Memory B cell (primary cell): ENCODE measurements around the gene ENOSF1.
"Not testable (repeated sequence)": the region's sequence is repeated elsewhere in the genome, so short reads cannot be mapped to it uniquely, and the experiment has no call there.

Experiments used
- ATAC-seq: fragments of 150-1000 bp; cut with Tn5 transposase; 2 replicates; pipeline ENCODE4 v1.10.0; 2021; ENCODE audit warnings: low read depth, mild to moderate bottlenecking, moderate library complexity
- DNase-seq, 2 donors: peaks; one replicate each; pipeline ENCODE4 v3.0.0; 2022; ENCODE audit warnings: low spot score in 2 of 2
- H3K27ac Mint-ChIP-seq: one replicate; pipeline ENCODE4 v1.8.0; 2022; ENCODE audit warnings: mild to moderate bottlenecking, moderate library complexity, mixed read lengths
- H3K27me3 Mint-ChIP-seq: one replicate; pipeline ENCODE4 v1.8.0; 2022; ENCODE audit warnings: mixed read lengths
- H3K36me3 Mint-ChIP-seq: one replicate; pipeline ENCODE4 v1.8.0; 2022; ENCODE audit warnings: mild to moderate bottlenecking, mixed read lengths
- H3K4me1 Mint-ChIP-seq: one replicate; pipeline ENCODE4 v1.8.0; 2022; ENCODE audit warnings: mixed read lengths
- H3K4me3 Mint-ChIP-seq: one replicate; pipeline ENCODE4 v1.8.0; 2022; ENCODE audit warnings: mild to moderate bottlenecking, moderate library complexity, mixed read lengths
- H3K9me3 Mint-ChIP-seq: one replicate; pipeline ENCODE4 v1.8.0; 2022; ENCODE audit warnings: mixed read lengths

Gene ENOSF1

DNA sequence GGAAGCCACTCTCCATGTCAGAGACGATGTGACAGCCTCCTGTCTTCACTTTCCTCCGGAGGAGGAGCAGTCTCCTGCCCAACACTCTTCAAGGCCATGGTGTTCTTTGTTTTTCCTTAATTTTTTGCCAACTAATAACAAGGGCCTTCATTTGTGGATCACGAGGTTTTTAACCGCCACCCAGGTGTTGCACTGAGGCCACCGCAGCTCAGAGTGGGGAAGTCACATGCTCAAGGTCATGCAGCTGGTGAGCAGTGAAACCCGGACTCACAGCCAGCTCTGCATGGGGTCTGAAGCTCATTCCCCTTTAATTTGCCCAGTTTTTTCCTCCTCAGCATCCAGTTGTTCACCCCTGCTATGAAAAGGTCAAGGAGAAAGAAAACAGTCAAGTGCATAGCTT is 19.6 kb downstream of the ENOSF1 start:
- Mint-ChIP-seq H3K9me3 (no peaks in the 10 kb centered on the region), H3K27me3 (no peaks in the 10 kb centered on the region)

DNA sequence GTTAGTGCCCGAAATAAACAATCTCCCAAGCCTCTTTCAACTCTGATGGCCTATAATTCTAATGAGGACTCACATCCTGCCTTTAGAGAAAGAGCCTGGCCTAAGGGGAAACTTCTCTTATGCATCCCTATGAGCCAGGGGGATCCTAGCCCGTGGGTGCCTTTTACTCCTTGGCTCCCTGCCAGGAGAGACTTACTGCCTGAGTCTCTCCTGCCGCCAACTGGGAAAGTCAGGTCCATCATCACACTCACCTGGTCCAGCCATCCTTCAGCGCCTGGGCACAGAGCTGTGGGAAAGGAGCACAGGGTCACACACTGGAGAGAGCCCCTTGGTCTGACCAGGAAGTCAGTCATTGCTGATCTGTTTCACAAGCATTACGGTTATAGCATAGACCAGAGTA is 24.1 kb downstream of the ENOSF1 start:
- DNase-seq (no peak), ATAC-seq (no peak)
- Mint-ChIP-seq H3K36me3 (peaks cover 2% of the 10 kb centered on the region), H3K9me3 (no peaks in the 10 kb centered on the region), H3K27ac (no peak overlapping the region), H3K4me3 (no peak overlapping the region), H3K27me3 (no peaks in the 10 kb centered on the region), H3K4me1 (no peaks in the 10 kb centered on the region)

More for the DNA sequence above, 19.6 kb downstream of the ENOSF1 start:
- no peak overlapping the region for H3K27ac Mint-ChIP-seq
- ATAC-seq, result no peak
- H3K4me3 Mint-ChIP-seq, result no peak overlapping the region
- no peak for DNase-seq
- peaks cover 6% of the 10 kb centered on the region for H3K36me3 Mint-ChIP-seq
- peaks cover 2% of the 10 kb centered on the region for H3K4me1 Mint-ChIP-seq

DNA sequence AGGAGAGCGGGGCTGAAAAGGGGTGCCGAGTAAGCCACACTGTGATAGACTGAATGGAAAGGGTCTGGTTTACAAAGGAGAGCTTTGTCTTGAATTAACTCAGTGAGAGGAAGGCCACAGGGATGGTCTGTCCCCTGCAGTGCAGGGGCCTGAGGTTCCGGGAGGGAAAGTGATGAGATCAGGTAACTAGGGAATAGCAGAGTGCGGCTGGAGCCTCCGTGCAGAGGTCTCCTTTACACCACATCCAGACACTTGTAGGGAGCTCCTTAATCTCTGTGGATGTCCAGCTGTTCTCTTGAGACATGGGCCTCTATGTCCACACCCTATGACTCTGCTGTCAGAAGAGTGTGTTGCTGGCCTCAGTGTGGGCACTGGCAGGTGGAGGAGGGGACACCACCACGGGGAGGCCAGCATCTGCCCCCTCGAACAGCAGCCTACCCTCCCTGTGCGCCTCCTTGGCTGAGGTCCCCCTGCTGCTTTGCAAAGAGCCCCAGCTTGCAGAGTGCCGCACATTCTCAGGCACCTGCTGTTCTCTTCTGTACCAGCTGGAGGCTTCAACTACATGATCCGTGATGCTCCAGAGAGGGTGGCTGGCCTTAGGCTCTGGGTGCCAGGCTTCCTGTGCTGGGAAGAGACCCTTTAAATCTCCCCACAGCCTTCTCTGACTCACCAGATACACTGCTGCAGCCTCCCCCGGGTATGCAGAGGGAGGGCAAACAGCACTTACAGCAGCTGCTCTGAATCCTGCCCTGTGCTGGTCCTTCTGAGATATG is 25.9 kb downstream of the ENOSF1 start:
- DNase-seq, result no peak
- H3K9me3 Mint-ChIP-seq, result no peaks in the 10 kb centered on the region
- H3K27me3 Mint-ChIP-seq, result no peaks in the 10 kb centered on the region
- H3K4me3 Mint-ChIP-seq, result no peak overlapping the region
- no peaks in the 10 kb centered on the region for H3K4me1 Mint-ChIP-seq
- no peak for ATAC-seq
- peaks cover 5% of the 10 kb centered on the region for H3K36me3 Mint-ChIP-seq
- H3K27ac Mint-ChIP-seq, result no peak overlapping the region

DNA sequence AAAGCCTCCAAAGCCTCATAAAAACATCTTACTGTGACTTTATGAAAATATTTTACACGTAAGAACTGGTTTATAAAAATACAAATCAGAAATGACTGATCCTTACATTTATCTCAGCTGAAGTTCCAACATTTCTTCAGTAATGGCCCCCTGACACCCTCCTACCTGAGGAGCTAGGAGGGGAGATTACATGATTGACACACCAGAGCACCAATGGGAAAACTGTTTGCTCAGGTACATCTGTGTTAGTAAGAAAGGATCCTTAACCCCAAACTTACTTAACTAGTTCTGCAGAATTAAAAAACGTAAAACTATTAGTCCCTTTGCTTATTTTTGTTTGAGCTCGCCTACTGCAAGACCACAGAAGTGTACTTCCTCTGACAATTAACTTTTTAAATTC is 27.0 kb downstream of the ENOSF1 start:
- H3K36me3 Mint-ChIP-seq, result peaks cover 5% of the 10 kb centered on the region
- no peaks in the 10 kb centered on the region for H3K9me3 Mint-ChIP-seq
- DNase-seq, result no peak
- H3K27me3 Mint-ChIP-seq, result no peaks in the 10 kb centered on the region
- no peak for ATAC-seq
- no peak overlapping the region for H3K27ac Mint-ChIP-seq
- no peak overlapping the region for H3K4me3 Mint-ChIP-seq
- H3K4me1 Mint-ChIP-seq, result no peaks in the 10 kb centered on the region

- no peak for DNase-seq
- Mint-ChIP-seq H3K36me3 (peaks cover 5% of the 10 kb centered on the region), H3K4me1 (no peaks in the 10 kb centered on the region)
These were observed 28.9 kb downstream of the ENOSF1 start for GRCh38 chr18:683531-683930.

GRCh38 chr18:682833-683232 is 29.6 kb downstream of the ENOSF1 start:
- ATAC-seq, result no peak
- H3K36me3 Mint-ChIP-seq, result peaks cover 5% of the 10 kb centered on the region
- H3K27ac Mint-ChIP-seq, result no peak overlapping the region
- no peaks in the 10 kb centered on the region for H3K4me1 Mint-ChIP-seq
- no peak overlapping the region for H3K4me3 Mint-ChIP-seq
- DNase-seq, result no peak
- no peaks in the 10 kb centered on the region for H3K27me3 Mint-ChIP-seq
- no peaks in the 10 kb centered on the region for H3K9me3 Mint-ChIP-seq

More at GRCh38 chr18:683531-683930, 28.9 kb downstream of the ENOSF1 start:
- Mint-ChIP-seq H3K27ac (no peak overlapping the region), H3K4me3 (no peak overlapping the region), H3K9me3 (no peaks in the 10 kb centered on the region), H3K27me3 (no peaks in the 10 kb centered on the region)
- ATAC-seq, result no peak

DNA sequence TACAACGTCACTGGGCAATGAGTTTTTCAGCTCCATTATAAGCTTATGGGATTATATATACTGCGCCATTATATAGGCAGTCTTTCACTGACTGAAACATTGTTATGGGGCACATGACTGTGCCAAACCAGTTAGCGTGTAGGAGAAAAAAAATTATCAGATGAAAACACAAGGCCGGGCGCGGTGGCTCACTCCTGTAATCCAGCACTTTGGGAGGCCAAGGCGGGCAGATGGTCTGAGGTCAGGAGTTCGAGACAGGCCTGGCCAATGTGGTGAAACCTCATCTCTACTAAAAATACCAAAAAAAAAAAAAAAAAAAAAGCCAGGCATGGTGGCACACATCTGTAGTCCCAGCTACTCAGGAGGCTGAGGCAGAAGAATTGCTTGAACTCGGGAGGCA is 30.0 kb downstream of the ENOSF1 start:
- ATAC-seq, result not testable (repeated sequence)

GRCh38 chr18:681985-682384 is 30.4 kb downstream of the ENOSF1 start:
- no peak overlapping the region for H3K27ac Mint-ChIP-seq
- no peaks in the 10 kb centered on the region for H3K9me3 Mint-ChIP-seq
- no peaks in the 10 kb centered on the region for H3K27me3 Mint-ChIP-seq
- DNase-seq (no peak), ATAC-seq (no peak)
- peaks cover 5% of the 10 kb centered on the region for H3K36me3 Mint-ChIP-seq
- H3K4me3 Mint-ChIP-seq, result no peak overlapping the region
- H3K4me1 Mint-ChIP-seq, result no peaks in the 10 kb centered on the region

More for the DNA sequence above, 30.0 kb downstream of the ENOSF1 start:
- not testable (repeated sequence) for DNase-seq, H3K4me3 Mint-ChIP-seq, H3K4me1 Mint-ChIP-seq, H3K36me3 Mint-ChIP-seq, H3K27me3 Mint-ChIP-seq, H3K9me3 Mint-ChIP-seq, H3K27ac Mint-ChIP-seq

DNA sequence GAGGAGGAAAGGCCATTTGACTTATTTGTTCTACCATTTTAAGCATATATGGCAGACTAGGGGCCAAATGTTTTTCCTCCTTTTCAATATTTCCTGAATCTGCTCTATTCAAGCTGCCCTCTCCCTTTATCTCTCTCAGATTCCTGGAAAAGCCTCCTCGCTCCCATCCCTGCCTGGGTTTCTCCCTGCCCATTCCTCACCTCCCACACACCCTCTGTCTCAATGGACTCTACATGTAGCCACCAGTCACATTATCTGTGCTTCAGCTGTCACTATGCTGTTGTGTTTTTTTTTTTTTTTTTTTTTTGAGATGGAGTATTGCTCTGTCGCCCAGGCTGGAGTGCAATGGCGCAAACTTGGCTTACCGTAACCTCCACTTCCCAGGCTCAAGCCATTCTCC is 32.0 kb downstream of the ENOSF1 start:
- Mint-ChIP-seq H3K9me3 (no peaks in the 10 kb centered on the region), H3K4me3 (no peak overlapping the region), H3K27ac (no peak overlapping the region), H3K27me3 (no peaks in the 10 kb centered on the region), H3K36me3 (peaks cover 5% of the 10 kb centered on the region), H3K4me1 (no peaks in the 10 kb centered on the region)
- DNase-seq (no peak), ATAC-seq (no peak)

- ATAC-seq (no peak), DNase-seq (no peak)
- no peaks in the 10 kb centered on the region for H3K9me3 Mint-ChIP-seq
- no peaks in the 10 kb centered on the region for H3K27me3 Mint-ChIP-seq
- peaks cover 5% of the 10 kb centered on the region for H3K36me3 Mint-ChIP-seq
- H3K27ac Mint-ChIP-seq, result no peak overlapping the region
- no peaks in the 10 kb centered on the region for H3K4me1 Mint-ChIP-seq
- H3K4me3 Mint-ChIP-seq, result no peak overlapping the region
These were observed 32.9 kb downstream of the ENOSF1 start for GRCh38 chr18:679516-679915.

GRCh38 chr18:678482-679182 is 33.8 kb downstream of the ENOSF1 start:
- H3K4me1 Mint-ChIP-seq, result no peaks in the 10 kb centered on the region
- peaks cover 5% of the 10 kb centered on the region for H3K36me3 Mint-ChIP-seq
- no peak overlapping the region for H3K4me3 Mint-ChIP-seq
- H3K27me3 Mint-ChIP-seq, result no peaks in the 10 kb centered on the region
- no peak overlapping the region for H3K27ac Mint-ChIP-seq
- ATAC-seq, result no peak
- no peak for DNase-seq
- no peaks in the 10 kb centered on the region for H3K9me3 Mint-ChIP-seq

GRCh38 chr18:677951-678381 is 34.5 kb downstream of the ENOSF1 start:
- DNase-seq (no peak), ATAC-seq (no peak)
- H3K4me3 Mint-ChIP-seq, result no peak overlapping the region
- H3K4me1 Mint-ChIP-seq, result no peaks in the 10 kb centered on the region
- no peaks in the 10 kb centered on the region for H3K9me3 Mint-ChIP-seq
- peaks cover 5% of the 10 kb centered on the region for H3K36me3 Mint-ChIP-seq
- H3K27me3 Mint-ChIP-seq, result no peaks in the 10 kb centered on the region
- no peak overlapping the region for H3K27ac Mint-ChIP-seq

GRCh38 chr18:677145-677544 is 35.3 kb downstream of the ENOSF1 start:
- ATAC-seq (no peak), DNase-seq (no peak)
- Mint-ChIP-seq H3K36me3 (peaks cover 7% of the 10 kb centered on the region), H3K27ac (no peak overlapping the region), H3K27me3 (no peaks in the 10 kb centered on the region), H3K4me3 (no peak overlapping the region), H3K4me1 (no peaks in the 10 kb centered on the region), H3K9me3 (no peaks in the 10 kb centered on the region)

- no peak for ATAC-seq
- Mint-ChIP-seq H3K36me3 (peaks cover 6% of the 10 kb centered on the region), H3K9me3 (no peaks in the 10 kb centered on the region), H3K4me1 (no peaks in the 10 kb centered on the region), H3K4me3 (no peak overlapping the region), H3K27me3 (no peaks in the 10 kb centered on the region), H3K27ac (no peak overlapping the region)
- no peak for DNase-seq
These were observed 35.7 kb downstream of the ENOSF1 start for GRCh38 chr18:676736-677135.

DNA sequence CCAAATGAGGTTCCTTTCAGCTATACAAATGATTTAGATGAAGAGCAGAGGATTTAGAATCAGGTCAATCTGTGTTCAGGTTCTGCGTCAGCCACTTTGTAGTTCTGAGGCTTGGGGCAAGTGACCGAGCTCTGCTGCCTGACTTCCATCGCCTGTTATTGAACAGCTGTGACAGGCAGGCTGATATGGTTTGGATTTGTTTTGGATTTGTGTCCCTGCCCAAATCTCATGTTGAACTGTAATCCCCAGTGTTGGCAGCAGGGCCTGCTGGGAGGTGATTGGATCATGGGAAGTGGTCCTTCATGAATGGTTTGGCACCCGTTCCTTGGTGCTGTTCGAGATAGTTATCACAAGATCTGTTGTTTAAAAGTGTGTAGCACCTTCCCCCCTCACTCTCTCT is 36.4 kb downstream of the ENOSF1 start:
- DNase-seq (no peak), ATAC-seq (no peak)
- Mint-ChIP-seq H3K36me3 (peaks cover 4% of the 10 kb centered on the region), H3K9me3 (no peaks in the 10 kb centered on the region), H3K27ac (no peak overlapping the region), H3K4me1 (no peaks in the 10 kb centered on the region), H3K4me3 (no peak overlapping the region), H3K27me3 (no peaks in the 10 kb centered on the region)
